ENCODE data around the gene CLMN.

The CLMN gene

DNA sequence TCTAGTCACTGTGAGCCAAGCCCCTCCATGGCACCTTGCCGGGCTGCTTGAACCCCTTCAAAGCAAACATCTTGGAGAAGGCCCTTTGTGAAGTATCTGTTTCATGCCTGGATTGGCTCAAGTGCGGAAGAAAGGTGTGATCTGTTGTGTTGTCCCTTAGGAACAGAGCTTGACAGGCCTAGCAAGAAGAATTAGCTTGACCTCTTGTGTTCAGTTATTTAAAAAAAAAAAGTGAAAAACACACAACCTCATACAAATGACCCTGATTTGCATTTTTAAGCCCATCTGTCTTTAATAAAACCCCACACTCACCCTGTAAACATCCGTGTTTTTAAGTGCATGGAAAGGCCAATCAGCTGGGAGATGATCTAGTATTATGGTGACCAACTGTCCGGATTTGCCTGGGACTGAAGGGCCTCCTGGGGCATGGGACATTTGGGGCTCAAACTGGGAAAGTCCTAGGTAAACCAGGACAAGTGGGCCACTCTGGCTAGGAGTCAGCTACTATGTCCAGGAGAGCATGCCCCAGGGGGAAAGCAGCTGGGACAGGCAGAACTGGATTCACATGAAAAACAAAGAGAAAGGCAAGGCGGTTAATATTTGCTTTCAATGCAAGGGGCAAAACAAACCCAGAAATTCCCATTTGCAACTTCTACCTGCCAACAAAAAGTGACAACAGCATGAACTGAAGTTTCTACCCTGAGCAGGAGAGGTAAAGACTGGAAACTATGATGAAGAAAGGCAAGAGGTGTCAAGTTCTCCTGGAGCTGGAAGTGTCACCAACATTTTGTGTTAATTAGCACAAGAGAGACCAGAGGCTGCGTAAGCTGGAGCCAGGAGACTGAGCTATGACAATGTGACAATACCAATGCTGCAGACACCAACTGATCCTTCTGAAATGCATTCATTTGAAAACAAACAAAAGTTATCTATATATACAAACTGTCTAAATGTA, 78.6 kb downstream of the CLMN start:
- Histone ChIP-seq H3K4me1 (ENCODE audit: control insufficient read depth, insufficient read depth, low read length) (no peaks in the 10 kb centered on the region), H3K9ac (ENCODE audit: low read length) (no peak overlapping the region), H3K27ac (ENCODE audit: low read depth, low read length) (no peak overlapping the region), H3K27me3 (ENCODE audit: control insufficient read depth, insufficient read depth, low read length) (no peaks in the 10 kb centered on the region), H3K36me3 (ENCODE audit: control insufficient read depth, insufficient read depth, low read length) (no peaks in the 10 kb centered on the region), H3K4me3 (ENCODE audit: low read length) (no peak overlapping the region)

DNA sequence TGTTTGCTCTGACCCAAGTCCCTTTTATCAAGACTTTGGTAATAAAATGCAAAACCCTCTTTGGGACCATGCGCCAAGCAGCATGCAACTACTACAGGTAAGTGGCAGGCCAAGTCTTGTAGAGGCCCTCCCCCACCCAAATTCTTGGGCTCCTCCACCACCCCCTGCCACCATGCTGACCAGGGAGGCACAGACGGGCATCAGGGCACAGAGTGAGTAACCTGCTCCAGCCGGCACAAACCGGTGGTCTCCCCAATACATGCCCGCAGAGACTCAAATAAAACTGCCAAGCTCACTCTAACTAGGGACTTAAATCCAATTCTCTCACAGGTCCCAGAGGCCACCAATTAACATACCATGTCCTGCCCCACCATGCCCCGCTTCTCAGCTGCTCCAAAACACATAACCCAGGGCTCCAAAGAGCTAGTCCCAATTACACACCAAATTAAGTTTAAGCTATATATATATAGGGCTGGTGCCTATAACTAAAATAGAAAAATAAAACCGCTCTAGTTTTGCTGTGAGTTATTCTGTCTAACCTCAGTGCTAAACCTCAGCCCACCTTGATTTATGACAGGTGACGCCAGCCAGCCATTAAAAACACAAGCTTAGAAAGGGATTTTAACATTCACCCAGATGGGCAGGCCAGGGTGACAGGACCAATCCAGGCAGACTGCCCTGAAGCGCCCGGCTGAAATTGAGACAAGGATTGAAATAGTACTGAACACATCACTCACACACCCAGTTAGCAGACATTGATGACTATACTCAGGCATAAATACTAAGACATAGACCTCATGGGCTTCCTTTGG, 81.0 kb downstream of the CLMN start:
- Histone ChIP-seq H3K4me1 (ENCODE audit: control insufficient read depth, insufficient read depth, low read length) (no peaks in the 10 kb centered on the region), H3K4me3 (ENCODE audit: low read length) (no peak overlapping the region), H3K27me3 (ENCODE audit: control insufficient read depth, insufficient read depth, low read length) (no peaks in the 10 kb centered on the region), H3K36me3 (ENCODE audit: control insufficient read depth, insufficient read depth, low read length) (no peaks in the 10 kb centered on the region), H3K27ac (ENCODE audit: low read depth, low read length) (no peak overlapping the region), H3K9ac (ENCODE audit: low read length) (no peak overlapping the region)

DNA sequence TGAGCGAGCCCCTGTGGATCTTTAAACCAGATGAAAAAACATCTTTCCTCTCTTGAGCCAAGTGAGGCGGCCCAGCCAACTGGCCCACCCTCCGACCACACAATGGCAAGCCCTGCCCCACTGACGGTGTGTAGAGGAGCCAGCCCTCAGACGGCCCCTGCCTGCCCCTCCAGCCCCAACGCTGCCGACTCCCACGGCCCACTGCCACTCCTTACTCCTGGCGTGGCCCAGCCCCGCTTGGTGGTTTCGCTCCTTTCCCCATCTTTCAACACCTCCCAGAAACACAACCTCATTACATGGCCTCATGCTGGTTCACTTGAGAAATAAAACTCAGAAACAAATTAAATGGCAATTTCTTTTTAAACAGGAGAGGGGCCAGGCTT, 81.8 kb downstream of the CLMN start:
- Histone ChIP-seq H3K27ac (ENCODE audit: low read depth, low read length) (no peak overlapping the region), H3K4me1 (ENCODE audit: control insufficient read depth, insufficient read depth, low read length) (no peaks in the 10 kb centered on the region), H3K9ac (ENCODE audit: low read length) (no peak overlapping the region), H3K27me3 (ENCODE audit: control insufficient read depth, insufficient read depth, low read length) (no peaks in the 10 kb centered on the region), H3K4me3 (ENCODE audit: low read length) (no peak overlapping the region), H3K36me3 (ENCODE audit: control insufficient read depth, insufficient read depth, low read length) (no peaks in the 10 kb centered on the region)

DNA sequence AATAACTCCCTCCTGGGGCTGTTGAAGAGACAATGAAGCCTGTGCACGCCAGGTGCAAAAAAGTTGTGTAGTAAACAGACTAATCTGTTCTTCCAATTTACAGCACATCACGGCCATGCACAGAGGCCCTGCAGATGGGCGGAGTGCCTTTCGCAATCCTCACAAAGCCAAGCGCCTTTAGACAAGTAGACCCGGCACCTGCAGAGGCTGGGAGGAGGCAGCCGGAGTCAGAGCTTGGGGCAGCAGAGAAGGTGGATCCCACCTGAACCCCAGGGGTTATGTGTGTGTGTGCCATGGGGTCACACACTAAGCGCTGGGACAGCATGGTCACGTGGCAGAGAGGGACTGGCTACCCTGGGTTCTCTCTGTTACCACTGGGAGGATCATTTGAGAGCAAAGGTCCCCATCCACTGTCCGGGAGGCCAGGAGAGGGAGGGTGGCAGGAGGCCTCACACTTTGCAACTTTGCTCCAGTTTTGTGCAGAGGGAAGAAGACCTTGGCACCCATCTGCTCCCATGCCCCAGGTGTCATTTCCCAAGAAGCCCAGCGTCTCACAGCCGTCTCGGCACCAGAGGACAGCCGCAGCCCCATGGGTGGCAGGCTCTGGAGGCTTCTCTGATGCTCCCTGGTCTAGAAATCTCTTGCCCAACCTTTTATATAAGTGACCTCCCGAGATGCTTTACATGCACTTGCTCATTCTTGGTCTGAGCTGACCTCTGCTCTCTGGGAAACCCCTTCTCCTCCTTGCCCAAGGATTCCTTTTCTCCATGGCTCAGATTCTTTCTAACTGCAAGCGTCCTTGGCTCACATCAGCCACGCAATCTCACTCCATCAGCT, 82.4 kb downstream of the CLMN start:
- Histone ChIP-seq H3K9ac (ENCODE audit: low read length) (no peak overlapping the region), H3K36me3 (ENCODE audit: control insufficient read depth, insufficient read depth, low read length) (no peaks in the 10 kb centered on the region), H3K4me1 (ENCODE audit: control insufficient read depth, insufficient read depth, low read length) (no peaks in the 10 kb centered on the region), H3K27ac (ENCODE audit: low read depth, low read length) (no peak overlapping the region), H3K4me3 (ENCODE audit: low read length) (no peak overlapping the region), H3K27me3 (ENCODE audit: control insufficient read depth, insufficient read depth, low read length) (no peaks in the 10 kb centered on the region)

DNA sequence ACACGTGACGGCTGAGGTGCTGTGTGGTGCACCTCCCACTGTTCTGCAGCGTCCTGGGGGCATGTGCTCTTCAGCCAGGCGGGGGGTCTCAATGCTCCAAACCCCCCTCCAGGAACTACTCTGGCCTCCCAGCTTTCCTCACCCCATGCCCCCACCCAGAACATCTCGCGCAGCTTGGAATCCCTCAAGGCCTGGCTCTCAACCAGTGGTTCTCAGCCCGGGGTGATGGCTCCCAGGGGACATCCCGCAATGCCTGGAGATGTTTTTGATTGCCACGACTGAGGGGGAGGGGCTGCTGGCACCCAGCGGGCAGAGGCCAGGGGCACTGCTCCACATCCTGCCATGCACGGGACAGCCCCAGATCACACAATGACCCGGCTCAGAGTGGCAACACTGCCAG, 83.5 kb downstream of the CLMN start:
- H3K27ac ChIP-seq (ENCODE audit: low read depth, low read length), result no peak overlapping the region
- H3K36me3 ChIP-seq (ENCODE audit: control insufficient read depth, insufficient read depth, low read length), result no peaks in the 10 kb centered on the region
- H3K4me3 ChIP-seq (ENCODE audit: low read length), result no peak overlapping the region
- no peak overlapping the region for H3K9ac ChIP-seq (ENCODE audit: low read length)
- no peaks in the 10 kb centered on the region for H3K4me1 ChIP-seq (ENCODE audit: control insufficient read depth, insufficient read depth, low read length)
- H3K27me3 ChIP-seq (ENCODE audit: control insufficient read depth, insufficient read depth, low read length), result no peaks in the 10 kb centered on the region

DNA sequence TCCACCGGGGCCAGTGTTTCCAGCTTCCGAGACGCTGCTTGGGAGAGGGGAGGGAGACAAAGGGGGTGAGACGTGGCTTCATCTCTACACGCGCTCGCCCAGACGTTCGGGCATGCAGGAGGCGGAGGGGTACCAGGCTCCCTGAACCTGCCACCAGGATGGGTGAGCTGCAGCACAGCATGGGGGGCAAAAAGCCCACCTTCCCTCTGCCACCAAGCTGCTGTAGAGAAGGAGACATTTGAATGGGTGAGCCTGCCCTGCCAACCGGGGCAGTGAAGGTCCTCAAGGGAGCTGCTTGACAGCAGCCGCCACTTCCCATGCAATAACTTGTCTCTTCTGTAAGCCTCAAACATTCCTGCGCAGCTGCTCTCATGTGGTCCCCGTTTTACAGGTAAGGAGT, 83.9 kb downstream of the CLMN start:
- Histone ChIP-seq H3K27ac (ENCODE audit: low read depth, low read length) (no peak overlapping the region), H3K9ac (ENCODE audit: low read length) (no peak overlapping the region), H3K4me3 (ENCODE audit: low read length) (no peak overlapping the region), H3K27me3 (ENCODE audit: control insufficient read depth, insufficient read depth, low read length) (no peaks in the 10 kb centered on the region), H3K36me3 (ENCODE audit: control insufficient read depth, insufficient read depth, low read length) (no peaks in the 10 kb centered on the region), H3K4me1 (ENCODE audit: control insufficient read depth, insufficient read depth, low read length) (no peaks in the 10 kb centered on the region)

DNA sequence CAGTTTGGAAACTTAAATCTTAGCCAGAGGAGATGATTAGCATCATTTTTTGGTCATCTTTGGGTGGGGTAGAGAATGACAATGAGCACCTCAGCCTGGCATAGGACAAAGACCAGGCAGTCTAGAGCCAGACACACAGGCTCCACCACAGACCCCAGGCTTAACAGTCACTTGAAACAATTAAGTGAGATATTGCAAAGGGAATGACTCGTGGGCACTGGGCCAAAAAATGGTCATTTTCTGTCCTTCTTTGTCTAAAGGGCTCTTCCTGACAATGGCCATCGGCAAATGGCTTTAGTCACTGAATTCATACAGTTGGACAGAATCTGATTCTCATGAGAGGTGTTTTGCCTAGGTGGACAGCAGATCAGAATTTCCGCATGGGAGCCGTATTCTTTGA, 84.4 kb downstream of the CLMN start:
- Histone ChIP-seq H3K27ac (ENCODE audit: low read depth, low read length) (no peak overlapping the region), H3K4me3 (ENCODE audit: low read length) (no peak overlapping the region), H3K36me3 (ENCODE audit: control insufficient read depth, insufficient read depth, low read length) (no peaks in the 10 kb centered on the region), H3K4me1 (ENCODE audit: control insufficient read depth, insufficient read depth, low read length) (no peaks in the 10 kb centered on the region), H3K9ac (ENCODE audit: low read length) (no peak overlapping the region), H3K27me3 (ENCODE audit: control insufficient read depth, insufficient read depth, low read length) (no peaks in the 10 kb centered on the region)

DNA sequence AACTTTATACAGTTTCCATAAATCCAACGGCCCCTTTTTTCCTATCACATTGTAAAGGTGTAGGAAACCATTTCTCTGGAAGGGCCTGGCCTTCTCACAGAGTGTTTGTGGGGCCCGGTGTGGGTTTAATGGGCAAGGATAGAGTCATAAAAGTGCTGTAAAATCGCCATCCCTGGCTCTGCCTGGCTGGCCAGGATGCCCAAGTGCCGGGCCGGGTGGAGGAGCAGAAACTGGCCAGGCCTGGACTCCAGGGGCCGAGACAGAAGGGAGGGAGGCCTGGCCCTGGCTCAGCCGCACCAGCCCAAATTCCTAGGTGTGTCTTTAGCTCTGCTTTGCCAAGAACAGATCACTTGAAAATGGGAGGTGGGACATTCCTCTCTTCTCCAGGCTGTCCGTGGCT, 85.3 kb downstream of the CLMN start:
- Histone ChIP-seq H3K27ac (ENCODE audit: low read depth, low read length) (no peak overlapping the region), H3K9ac (ENCODE audit: low read length) (no peak overlapping the region), H3K4me1 (ENCODE audit: control insufficient read depth, insufficient read depth, low read length) (no peaks in the 10 kb centered on the region), H3K27me3 (ENCODE audit: control insufficient read depth, insufficient read depth, low read length) (no peaks in the 10 kb centered on the region), H3K4me3 (ENCODE audit: low read length) (no peak overlapping the region), H3K36me3 (ENCODE audit: control insufficient read depth, insufficient read depth, low read length) (no peaks in the 10 kb centered on the region)

DNA sequence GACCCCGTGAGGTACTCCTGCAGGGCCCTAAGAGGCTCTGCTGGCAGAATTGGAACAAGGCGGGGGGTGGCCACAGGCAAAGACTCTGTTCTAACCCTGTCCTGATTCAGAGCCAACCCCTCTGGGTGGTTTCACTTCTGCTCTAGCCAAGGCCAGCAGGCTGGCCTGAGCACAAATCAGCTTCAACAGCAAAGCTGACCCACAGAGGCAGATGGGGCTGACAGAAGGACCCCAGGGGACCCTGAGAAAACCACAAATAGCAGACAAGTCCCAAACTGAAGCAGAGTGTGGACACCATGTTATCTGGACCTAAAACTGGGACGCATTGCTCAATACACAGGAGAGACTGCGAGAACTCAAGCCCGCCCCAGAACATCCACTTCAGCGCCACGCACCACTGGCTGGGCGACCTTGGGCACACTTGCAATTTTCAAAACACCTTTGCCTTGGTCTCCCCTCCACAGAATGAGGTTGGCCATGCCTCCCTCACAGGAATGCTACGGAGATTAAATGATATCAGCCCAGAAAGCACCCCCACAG, 85.9 kb downstream of the CLMN start:
- Histone ChIP-seq H3K36me3 (ENCODE audit: control insufficient read depth, insufficient read depth, low read length) (no peaks in the 10 kb centered on the region), H3K27me3 (ENCODE audit: control insufficient read depth, insufficient read depth, low read length) (no peaks in the 10 kb centered on the region), H3K27ac (ENCODE audit: low read depth, low read length) (no peak overlapping the region), H3K9ac (ENCODE audit: low read length) (no peak overlapping the region), H3K4me3 (ENCODE audit: low read length) (no peak overlapping the region), H3K4me1 (ENCODE audit: control insufficient read depth, insufficient read depth, low read length) (no peaks in the 10 kb centered on the region)

DNA sequence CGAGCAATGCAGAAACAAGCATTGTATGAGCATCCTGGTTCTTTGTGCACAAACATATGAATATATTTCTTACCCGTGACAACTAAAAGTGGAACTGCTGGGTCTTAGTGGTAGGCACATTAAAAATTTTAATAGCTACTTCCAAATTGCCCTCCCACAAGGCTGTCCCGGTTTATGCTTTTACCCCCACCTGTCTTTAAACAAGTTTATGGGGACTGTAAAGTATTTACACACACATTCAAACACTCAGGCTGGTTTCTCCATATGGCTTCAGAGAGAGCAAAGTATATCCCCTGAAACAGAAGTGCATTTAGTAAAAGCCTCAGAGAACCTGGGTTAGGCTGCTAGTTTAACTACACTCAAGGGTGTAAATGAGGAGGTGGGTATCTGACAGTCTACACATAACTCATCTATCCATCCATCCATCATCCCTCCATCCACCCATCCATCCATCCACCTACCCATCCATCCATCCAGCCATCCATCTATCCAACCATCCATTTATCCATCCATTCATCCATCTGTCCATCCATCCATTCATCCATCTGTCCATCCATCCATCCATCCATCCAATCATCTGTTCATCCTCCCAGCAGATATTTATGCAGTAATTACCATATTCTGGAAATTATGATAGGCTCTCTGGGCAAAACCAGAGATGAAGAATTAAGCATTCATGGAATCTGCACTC, 86.7 kb downstream of the CLMN start:
- H3K4me1 ChIP-seq (ENCODE audit: control insufficient read depth, insufficient read depth, low read length), result no peaks in the 10 kb centered on the region
- H3K27ac ChIP-seq (ENCODE audit: low read depth, low read length), result no peak overlapping the region

DNA sequence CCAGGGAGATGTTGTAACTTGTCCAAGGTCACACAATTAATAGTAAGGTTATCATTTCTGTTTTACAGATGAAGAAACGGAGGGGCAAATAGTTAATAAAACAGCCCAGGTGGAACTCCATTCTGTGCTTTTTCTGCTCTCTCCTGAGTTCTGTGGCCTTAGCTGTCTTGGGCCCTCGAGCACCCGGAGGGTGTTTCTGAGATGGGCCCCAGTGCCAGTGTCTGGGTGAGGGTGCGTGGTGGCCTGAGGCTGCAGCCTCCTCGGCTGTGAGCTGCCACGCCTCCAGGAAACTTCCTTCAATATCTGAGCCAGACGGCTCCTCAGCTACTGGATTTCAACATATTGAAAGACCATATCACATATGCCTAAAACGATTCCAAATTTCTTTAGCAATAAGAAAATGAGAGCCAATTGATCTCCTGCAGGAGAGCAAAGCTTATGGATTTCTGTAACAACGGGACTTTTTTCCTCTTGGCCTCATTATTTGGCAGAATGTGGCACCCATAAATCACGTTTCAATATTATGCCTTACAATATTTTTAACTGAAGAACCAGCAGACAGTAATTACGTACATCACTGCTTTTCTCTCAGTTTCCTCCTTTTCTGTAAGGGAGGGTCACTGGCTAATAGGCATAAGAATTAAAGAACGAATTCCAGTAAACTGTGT, 87.6 kb downstream of the CLMN start:
- Histone ChIP-seq H3K27me3 (ENCODE audit: control insufficient read depth, insufficient read depth, low read length) (no peaks in the 10 kb centered on the region), H3K27ac (ENCODE audit: low read depth, low read length) (no peak overlapping the region), H3K4me3 (ENCODE audit: low read length) (no peak overlapping the region), H3K9ac (ENCODE audit: low read length) (no peak overlapping the region), H3K4me1 (ENCODE audit: control insufficient read depth, insufficient read depth, low read length) (no peaks in the 10 kb centered on the region), H3K36me3 (ENCODE audit: control insufficient read depth, insufficient read depth, low read length) (no peaks in the 10 kb centered on the region)

More for the DNA sequence above, 86.7 kb downstream of the CLMN start:
- H3K36me3 ChIP-seq (ENCODE audit: control insufficient read depth, insufficient read depth, low read length), result no peaks in the 10 kb centered on the region
- H3K9ac ChIP-seq (ENCODE audit: low read length), result no peak overlapping the region
- no peaks in the 10 kb centered on the region for H3K27me3 ChIP-seq (ENCODE audit: control insufficient read depth, insufficient read depth, low read length)
- H3K4me3 ChIP-seq (ENCODE audit: low read length), result no peak overlapping the region
